Uterus (tissue), 2 donors: Measurements from ENCODE around the gene CAMTA1.

Source experiments
- POLR2A ChIP-seq, 2 donors: fragments of 450-650 bp; IDR thresholded peaks; one replicate each; pipeline ENCODE4 v1.6.1; 2016; ENCODE audit warnings: antibody characterized with exemption in 2 of 2, mild to moderate bottlenecking in 1 of 2, moderate library complexity in 1 of 2
- TF ChIP-seq, protein P1 (sequence below), 4 experiments: fragments of 200-600 bp in 2 of 4; fragments of 450-650 bp in 2 of 4; sonication (generic) in 2 of 4; IDR thresholded peaks; one replicate each; pipeline ENCODE4 v1.5.1; 2016 to 2019; ENCODE audit warnings: antibody characterized with exemption in 4 of 4, mild to moderate bottlenecking in 2 of 4, moderate library complexity in 1 of 4

DNA sequence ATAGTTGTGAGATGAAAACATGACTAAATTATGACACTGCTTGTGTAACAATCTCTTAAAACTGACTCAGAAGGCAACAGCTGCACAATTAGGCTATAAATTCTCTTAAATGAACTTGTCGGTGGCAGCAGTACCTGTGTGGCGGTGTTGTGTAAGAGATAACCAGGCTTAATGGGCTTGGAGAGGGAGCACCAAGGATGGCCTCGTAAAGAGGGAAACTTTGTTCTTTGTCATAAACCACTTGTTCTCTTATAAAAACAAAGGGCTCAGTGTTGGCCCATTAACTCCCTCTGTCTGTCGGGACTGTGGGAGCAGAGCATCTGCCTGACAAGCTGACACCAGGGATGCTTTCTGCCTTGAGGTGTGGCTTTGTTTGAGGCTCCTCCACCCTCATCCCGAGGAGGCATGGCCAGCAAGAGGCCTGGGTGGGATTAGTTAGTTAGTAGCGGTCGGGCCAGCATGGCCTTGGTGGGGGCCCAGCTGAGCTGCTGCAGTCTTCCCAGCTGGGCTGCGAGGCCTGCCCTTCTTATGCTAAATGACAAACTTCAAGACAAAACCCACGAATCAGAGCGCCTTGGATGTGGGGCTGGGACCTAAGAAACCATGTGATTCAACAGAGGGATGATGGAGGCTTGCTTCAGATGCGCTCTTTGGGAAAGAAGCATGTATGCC, 171.4 kb downstream of the CAMTA1 start:
- TF ChIP-seq, protein P1, sequence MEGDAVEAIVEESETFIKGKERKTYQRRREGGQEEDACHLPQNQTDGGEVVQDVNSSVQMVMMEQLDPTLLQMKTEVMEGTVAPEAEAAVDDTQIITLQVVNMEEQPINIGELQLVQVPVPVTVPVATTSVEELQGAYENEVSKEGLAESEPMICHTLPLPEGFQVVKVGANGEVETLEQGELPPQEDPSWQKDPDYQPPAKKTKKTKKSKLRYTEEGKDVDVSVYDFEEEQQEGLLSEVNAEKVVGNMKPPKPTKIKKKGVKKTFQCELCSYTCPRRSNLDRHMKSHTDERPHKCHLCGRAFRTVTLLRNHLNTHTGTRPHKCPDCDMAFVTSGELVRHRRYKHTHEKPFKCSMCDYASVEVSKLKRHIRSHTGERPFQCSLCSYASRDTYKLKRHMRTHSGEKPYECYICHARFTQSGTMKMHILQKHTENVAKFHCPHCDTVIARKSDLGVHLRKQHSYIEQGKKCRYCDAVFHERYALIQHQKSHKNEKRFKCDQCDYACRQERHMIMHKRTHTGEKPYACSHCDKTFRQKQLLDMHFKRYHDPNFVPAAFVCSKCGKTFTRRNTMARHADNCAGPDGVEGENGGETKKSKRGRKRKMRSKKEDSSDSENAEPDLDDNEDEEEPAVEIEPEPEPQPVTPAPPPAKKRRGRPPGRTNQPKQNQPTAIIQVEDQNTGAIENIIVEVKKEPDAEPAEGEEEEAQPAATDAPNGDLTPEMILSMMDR (IDR thresholded peaks at IDR 0.05), result no peak
- no peak for TF ChIP-seq POLR2A (IDR thresholded peaks at IDR 0.05)
